GM21825 (cell line): Measurements from ENCODE around the gene LMO7.
"Not testable (repeated sequence)": the region's sequence is repeated elsewhere in the genome, so short reads cannot be mapped to it uniquely, and the experiment has no call there.

Experiments
- ATAC-seq: cut with Tn5 transposase; IDR thresholded peaks from one replicate; pipeline ENCODE4 v1.9.1; 2021; ENCODE audit warnings: mild to moderate bottlenecking, moderate library complexity; ENCODE audit not compliant: unreplicated experiment

Gene LMO7

DNA sequence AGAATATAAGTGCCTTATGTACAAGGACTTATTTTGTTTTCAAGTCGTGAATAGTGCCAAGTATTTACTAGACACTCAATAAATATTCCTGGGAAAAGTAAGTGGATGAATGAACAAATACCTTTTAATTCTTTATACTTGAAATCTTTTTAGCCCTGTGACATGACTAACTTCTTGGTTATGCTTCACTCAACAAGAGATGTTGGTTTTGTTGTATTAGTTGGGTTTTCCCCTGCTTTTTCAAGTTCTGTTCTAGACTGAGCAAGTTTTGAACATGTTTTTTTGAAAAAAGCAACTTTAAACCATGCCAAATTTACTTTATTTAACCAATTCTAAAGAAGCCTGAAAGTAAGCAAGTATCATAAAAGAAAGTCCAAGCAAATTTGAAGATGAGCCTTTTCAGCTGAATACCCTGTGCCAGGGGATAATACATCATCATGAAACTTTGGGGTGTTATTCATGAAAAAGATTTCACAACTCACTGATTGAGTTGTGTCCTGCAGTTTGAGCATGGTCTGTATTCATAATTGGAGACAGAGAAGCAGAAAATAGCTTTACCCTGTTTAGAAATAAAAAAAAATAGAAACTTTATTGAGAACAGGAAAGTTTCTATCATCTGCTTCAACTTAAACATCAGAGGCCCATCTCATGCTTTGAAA is 11.1 kb downstream of the LMO7 start:
- peak; percentile 88 for ATAC-seq

- no peak for ATAC-seq
Observed at GRCh38 chr13:75648446-75648845, 12.3 kb downstream of the LMO7 start.

DNA sequence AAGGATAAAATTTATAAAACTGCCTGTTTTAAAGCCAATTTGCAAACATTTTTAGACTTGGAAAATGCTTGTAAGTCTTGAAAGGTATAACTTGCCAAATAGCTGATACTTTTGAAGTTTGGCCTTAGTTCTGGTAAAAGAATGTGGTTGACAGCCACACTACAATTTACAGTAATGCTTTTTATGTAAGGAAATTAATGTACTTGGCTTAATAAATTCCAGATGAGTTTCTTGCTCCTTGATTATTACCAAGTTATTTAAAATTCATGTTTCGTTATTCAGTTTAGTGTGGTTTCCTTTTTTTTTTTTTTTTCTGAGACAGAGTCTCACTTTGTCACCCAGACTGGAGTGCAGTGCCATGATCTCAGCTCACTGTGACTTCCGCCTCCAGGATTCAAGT is 14.9 kb downstream of the LMO7 start:
- ATAC-seq, result no peak

DNA sequence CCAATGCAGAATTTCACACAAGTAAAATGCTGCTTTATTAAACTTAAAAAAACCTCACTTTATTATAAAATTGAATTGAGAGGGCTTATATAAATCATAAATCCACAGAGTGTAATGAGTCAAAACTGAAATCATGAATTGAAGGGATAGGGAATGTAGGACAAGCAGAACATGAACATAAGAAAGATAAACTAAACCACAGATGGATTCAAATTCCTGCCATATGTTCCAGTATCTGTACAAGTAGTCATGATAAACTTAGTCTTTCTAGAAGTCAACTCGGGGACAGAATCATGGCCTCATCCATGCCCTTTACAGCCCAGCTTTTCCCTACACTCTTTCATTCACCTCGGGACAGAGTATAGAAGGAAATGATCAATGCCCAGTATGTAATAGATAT is 16.6 kb downstream of the LMO7 start:
- no peak for ATAC-seq

DNA sequence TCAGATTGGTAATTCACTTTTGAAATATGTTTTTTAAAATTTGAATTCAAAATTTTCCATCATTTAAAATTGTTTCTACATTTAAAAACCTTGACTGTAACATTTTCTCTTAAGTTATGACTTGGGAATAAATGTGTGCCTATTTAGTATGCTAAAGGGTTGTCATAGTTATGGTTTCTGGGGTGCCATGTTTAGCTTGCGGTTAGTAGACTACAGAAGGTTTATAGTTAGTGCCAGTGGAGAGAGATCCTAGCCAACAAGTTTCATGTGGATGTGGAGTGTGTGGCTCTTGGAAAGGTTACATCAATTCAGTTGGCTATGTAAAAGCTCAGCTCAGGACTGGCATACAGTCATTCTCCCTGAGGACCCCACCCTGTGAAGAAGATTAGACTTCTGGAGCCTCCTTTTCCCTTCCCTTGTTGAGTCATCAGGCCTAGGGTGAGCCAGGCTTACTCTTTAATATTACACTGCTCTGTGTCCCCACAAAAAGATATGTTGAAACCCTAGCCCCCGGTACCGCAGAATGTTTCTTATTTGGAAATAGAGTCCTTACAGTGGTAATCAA is 20.4 kb downstream of the LMO7 start:
- no peak for ATAC-seq

DNA sequence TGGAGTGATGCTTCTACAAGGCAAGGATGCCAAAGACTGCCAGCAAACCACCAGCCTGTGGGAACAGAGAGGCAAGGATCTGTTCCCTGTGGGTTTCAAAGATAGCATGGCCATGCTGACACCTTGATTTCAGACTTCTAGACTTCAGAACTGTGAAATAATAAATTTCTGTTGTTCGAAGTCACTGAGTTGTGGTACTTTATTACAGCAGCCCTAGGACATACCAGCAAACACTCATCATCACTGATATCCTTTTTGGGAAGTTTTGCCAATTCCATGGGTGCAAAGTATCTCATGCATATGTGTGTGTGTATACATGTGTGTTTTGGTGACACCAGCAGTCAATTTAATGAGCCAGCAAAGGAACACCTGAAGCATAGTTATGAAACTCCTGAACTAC is 21.0 kb downstream of the LMO7 start:
- ATAC-seq, result no peak

GRCh38 chr13:75660694-75661093 is 24.6 kb downstream of the LMO7 start:
- ATAC-seq, result no peak

DNA sequence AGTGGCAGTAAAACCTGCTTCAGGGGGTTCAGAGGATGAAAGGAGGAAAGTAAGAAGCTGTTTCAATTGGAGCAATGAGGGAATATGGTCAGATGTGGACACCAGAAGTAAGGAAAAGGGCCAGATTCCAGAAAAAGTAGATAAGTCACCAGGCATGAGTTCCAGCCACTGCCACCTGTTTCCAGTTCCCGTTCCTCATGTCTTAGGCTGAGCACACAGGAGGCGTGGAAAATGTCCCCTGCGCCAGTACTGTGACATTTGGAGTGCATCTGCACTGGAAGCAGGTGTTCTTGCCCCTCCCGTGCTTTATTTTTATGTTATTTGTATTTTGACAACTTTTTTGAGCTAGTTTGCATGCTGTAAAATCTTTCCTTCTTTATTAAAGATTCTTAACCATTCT is 25.3 kb downstream of the LMO7 start:
- ATAC-seq, result no peak

GRCh38 chr13:75666646-75667351 is 30.7 kb downstream of the LMO7 start:
- no peak for ATAC-seq

DNA sequence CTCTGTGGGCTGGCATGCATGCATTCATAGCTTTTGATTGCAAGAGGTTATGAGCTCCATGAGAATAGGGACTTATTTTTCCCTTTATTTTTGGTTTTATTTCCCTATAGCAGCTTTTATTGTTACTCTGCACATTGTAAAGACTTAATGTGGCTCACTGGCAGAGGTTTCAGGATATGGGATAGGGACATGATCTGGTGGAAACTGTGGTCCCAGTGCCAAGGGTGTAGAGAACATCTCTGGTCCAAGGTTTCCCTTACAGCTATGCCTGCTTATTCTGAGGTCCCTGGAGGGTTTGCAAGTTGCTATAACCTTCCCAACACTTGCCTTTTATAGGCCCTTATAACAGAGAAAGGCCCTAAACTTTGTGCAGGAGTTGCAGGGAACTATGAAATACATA is 33.6 kb downstream of the LMO7 start:
- ATAC-seq, result no peak

GRCh38 chr13:75670496-75670895 is 34.4 kb downstream of the LMO7 start:
- ATAC-seq, result no peak

DNA sequence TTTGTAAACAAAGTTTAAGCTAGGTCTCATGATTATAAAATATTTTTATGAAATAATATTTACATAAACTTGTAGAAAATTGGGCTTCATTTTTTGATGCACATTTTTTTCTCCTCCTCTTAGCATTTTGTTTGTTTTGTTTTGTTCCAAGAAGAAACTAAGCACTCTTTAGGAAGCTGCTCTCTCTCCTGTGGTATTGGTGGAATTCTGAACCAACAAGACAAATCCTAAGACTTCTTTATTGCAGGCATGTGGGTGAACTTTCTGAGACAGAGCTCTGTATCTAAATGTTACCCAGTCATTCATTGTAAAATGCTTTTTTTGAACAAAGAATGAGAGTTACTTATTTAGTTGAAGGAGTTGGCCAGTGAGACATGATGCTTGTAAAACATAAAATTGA is 39.3 kb downstream of the LMO7 start:
- ATAC-seq, result no peak

- ATAC-seq, result no peak
Observed at GRCh38 chr13:75679459-75679858, 43.3 kb downstream of the LMO7 start.

- ATAC-seq, result not testable (repeated sequence)
Observed at GRCh38 chr13:75680251-75680650, 44.1 kb downstream of the LMO7 start.

GRCh38 chr13:75682326-75682725 is 46.2 kb downstream of the LMO7 start:
- ATAC-seq, result no peak

- no peak for ATAC-seq
Observed at GRCh38 chr13:75685239-75685697, 49.1 kb downstream of the LMO7 start.

- peak; percentile 52 for ATAC-seq
Observed at GRCh38 chr13:75687150-75687763, 51.1 kb downstream of the LMO7 start.

GRCh38 chr13:75689686-75690085 is 53.6 kb downstream of the LMO7 start:
- no peak for ATAC-seq

DNA sequence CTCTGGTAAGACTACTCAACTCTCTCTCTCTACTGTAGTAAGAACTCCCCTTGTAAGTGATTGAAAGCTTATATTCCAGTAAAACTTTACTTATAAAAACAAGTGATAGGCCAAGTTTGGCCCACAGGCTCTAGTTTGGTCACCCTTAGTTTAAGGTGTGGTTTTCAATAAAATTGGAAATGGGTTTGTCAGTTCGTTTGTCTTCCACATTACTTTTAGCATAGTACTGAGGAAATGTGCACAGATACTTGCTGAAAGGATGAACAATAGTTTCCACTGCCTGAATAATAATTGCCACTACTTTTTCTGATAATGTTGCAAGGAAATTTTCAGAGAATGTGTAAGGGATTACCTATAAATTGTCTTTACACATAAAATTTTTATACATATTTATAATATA is 54.5 kb downstream of the LMO7 start:
- ATAC-seq, result no peak

- ATAC-seq, result no peak
Observed at GRCh38 chr13:75691183-75691582, 55.1 kb downstream of the LMO7 start.

DNA sequence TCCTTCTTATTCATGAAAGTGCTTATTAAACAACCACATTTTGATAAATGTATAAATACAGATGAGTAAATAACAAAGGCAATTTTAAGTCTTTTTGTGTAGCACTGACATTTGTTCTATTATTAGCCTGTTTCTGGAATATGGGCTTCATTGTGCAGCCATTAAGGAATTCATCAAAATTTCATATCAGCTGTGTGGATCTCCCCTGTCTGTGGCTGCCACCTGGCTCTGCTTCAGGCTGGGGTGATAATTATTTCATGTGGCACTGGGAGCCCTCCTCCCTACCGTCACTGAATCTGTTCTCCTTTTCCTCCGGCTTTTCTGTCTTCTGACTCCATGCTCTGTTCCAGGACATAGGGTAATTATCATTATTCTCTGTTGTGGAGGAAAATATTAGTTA is 57.1 kb downstream of the LMO7 start:
- no peak for ATAC-seq

DNA sequence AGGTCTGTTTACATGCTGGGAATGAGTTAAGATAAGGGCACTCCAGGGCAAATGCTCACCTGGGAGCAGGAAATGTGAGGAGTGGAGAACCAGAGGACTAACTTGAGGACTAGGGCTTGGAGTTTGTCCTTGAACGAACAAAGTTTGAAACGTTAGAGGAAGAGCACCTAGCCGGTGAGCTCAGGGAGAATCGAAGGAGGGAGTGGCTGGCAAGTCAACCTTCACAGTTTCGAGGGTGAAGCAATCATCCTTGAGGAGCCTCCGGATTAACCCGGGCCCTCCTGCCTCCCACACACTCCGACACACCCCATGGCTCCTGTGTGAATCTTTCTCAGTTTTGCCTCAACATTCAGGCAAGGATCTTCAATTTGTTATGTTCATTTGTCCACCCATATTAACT is 58.6 kb downstream of the LMO7 start:
- no peak for ATAC-seq
